ENCODE measurements around the gene TTLL8. TPM values are rescaled to one million over a fixed set of nuclear protein-coding genes. Genes with fewer than 3 reads are reported as not detected.

Gene TTLL8
- total RNA-seq, 2 experiments from 2014 or later = 0.06 to 0.72 TPM

DNA sequence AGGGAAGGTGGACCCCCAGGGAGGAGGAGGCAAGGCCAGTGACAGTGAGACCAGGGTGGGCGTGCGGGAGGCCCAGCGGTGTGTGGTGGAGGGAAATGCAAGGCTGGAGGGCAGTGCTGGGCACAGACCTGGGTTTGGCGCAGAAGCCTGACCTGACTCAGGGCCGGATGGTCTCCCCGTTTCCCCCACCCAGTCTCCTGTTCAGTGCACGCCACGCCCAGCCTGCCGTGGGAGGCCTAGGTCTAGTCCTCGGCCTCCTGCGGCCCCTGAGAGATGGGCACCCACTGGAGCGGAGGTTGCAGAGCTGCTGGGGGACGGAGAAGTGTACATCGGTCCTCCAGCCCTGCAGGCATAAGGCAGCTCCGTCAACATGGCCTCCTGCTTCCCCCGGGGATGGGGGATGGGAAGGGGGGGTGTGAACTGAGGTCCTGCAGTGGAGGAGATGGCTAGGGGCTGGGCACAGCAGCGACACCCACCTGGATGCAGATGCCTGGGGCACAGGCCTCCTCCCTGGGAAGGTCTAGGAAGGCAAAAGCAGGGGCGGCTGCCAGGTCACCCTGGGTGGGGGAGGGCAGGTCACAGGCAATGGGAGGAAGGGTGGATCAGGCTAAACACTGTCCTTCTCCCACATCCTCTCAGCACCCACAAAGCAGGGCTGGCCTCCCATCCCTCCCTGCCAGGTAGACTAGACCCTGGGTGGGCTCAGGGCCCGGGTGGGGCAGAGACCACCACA, 61.4 kb downstream of the TTLL8 start:
- intact Hi-C loops (cut with micrococcal nuclease; ENCODE audit: unreplicated experiment) = no loop called here
- ChIA-PET CTCF (ENCODE audit: unreplicated experiment) (interaction anchor here (0.6 kb wide), 1 partner anchor 71 kb away, joined by 3 read pairs; no protein-coding TSS in a partner anchor), POLR2A (interaction anchor here (0.7 kb wide), 1 partner anchor 608 kb away, joined by 4 read pairs; no protein-coding TSS in a partner anchor)
- no peaks in the 10 kb centered on the region for H3K79me2 ChIP-seq (ENCODE audit: insufficient read depth, low read depth, low read length)
- no peak overlapping the region for H3K4me3 ChIP-seq (ENCODE audit: low read depth, low read length, poor library complexity, severe bottlenecking)
- no peak overlapping the region for H3K27ac ChIP-seq (ENCODE audit: low read depth, low read length, poor library complexity, severe bottlenecking)
- peaks cover 10% of the 10 kb centered on the region for H3K4me1 ChIP-seq (ENCODE audit: insufficient read depth, low read length, poor library complexity, severe bottlenecking)
- H2AFZ ChIP-seq (ENCODE audit: low read length) = no peak overlapping the region
- H3K36me3 ChIP-seq (ENCODE audit: insufficient read depth, low read length) = no peaks in the 10 kb centered on the region
- no peak overlapping the region for H3K4me2 ChIP-seq (ENCODE audit: low read length)
- no TSS peak for BruUV-seq (replicated peaks)
- no peaks in the 10 kb centered on the region for H4K20me1 ChIP-seq (ENCODE audit: insufficient read depth, low read length)
- no peaks in the 10 kb centered on the region; the same call in 1 of the 2 replicates for H3K9me3 ChIP-seq (ENCODE audit: low read length)
- TF ChIP-seq EZH2phosphoT487 (IDR thresholded peaks at IDR 0.05; ENCODE audit: borderline replicate concordance, low read depth, low read length) = no peak
- no peaks in the 10 kb centered on the region for H3K9me2 ChIP-seq (ENCODE audit: insufficient read depth, low read length)
- DNase-seq (ENCODE audit: low spot score) = no peak

DNA sequence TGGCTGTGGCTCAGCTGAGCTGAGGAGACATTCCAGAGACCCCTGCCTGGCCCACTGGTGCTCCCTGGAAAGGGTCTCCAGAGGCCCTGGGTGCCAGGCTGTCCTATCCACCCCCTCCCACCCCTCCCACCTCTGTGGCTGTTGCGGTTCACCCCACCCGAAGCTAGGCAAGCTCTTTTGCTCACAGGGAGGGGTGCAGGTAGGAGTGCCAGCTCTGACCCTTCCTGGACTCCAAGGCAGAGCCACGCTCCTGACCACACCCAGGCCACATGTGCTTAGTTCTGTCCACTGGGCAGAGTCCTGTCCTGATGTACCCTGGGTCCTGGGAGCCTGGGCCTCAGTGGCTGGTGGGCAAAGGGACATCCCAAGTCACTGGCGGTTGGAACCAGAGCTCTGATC, 62.0 kb downstream of the TTLL8 start:
- BruUV-seq (replicated peaks) = no TSS peak
- ChIA-PET CTCF (ENCODE audit: unreplicated experiment) (interaction anchor here (0.6 kb wide), 1 partner anchor 71 kb away, joined by 3 read pairs; no protein-coding TSS in a partner anchor), POLR2A (interaction anchor here (0.7 kb wide), 1 partner anchor 607 kb away, joined by 4 read pairs; no protein-coding TSS in a partner anchor)
- TF ChIP-seq, protein P1, sequence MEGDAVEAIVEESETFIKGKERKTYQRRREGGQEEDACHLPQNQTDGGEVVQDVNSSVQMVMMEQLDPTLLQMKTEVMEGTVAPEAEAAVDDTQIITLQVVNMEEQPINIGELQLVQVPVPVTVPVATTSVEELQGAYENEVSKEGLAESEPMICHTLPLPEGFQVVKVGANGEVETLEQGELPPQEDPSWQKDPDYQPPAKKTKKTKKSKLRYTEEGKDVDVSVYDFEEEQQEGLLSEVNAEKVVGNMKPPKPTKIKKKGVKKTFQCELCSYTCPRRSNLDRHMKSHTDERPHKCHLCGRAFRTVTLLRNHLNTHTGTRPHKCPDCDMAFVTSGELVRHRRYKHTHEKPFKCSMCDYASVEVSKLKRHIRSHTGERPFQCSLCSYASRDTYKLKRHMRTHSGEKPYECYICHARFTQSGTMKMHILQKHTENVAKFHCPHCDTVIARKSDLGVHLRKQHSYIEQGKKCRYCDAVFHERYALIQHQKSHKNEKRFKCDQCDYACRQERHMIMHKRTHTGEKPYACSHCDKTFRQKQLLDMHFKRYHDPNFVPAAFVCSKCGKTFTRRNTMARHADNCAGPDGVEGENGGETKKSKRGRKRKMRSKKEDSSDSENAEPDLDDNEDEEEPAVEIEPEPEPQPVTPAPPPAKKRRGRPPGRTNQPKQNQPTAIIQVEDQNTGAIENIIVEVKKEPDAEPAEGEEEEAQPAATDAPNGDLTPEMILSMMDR (conservative IDR thresholded peaks at IDR 0.05; ENCODE audit: low read length) = no peak
- TF ChIP-seq EZH2phosphoT487 (IDR thresholded peaks at IDR 0.05; ENCODE audit: borderline replicate concordance, low read depth, low read length) = no peak
- no peaks in the 10 kb centered on the region for H3K36me3 ChIP-seq (ENCODE audit: insufficient read depth, low read length)
- no peaks in the 10 kb centered on the region for H4K20me1 ChIP-seq (ENCODE audit: insufficient read depth, low read length)
- H3K27ac ChIP-seq (ENCODE audit: low read depth, low read length, poor library complexity, severe bottlenecking) = no peak overlapping the region
- H2AFZ ChIP-seq (ENCODE audit: low read length) = no peak overlapping the region
- no peak overlapping the region for H3K4me2 ChIP-seq (ENCODE audit: low read length)
- H3K4me1 ChIP-seq (ENCODE audit: insufficient read depth, low read length, poor library complexity, severe bottlenecking) = peaks cover 10% of the 10 kb centered on the region
- no peak overlapping the region for H3K4me3 ChIP-seq (ENCODE audit: low read depth, low read length, poor library complexity, severe bottlenecking)
- H3K79me2 ChIP-seq (ENCODE audit: insufficient read depth, low read depth, low read length) = no peaks in the 10 kb centered on the region
- intact Hi-C loops (cut with micrococcal nuclease; ENCODE audit: unreplicated experiment) = no loop called here
- H3K9me3 ChIP-seq (ENCODE audit: low read length) = peaks cover 5% of the 10 kb centered on the region
- no peak for DNase-seq (ENCODE audit: low spot score)
- no peaks in the 10 kb centered on the region for H3K9me2 ChIP-seq (ENCODE audit: insufficient read depth, low read length)

DNA sequence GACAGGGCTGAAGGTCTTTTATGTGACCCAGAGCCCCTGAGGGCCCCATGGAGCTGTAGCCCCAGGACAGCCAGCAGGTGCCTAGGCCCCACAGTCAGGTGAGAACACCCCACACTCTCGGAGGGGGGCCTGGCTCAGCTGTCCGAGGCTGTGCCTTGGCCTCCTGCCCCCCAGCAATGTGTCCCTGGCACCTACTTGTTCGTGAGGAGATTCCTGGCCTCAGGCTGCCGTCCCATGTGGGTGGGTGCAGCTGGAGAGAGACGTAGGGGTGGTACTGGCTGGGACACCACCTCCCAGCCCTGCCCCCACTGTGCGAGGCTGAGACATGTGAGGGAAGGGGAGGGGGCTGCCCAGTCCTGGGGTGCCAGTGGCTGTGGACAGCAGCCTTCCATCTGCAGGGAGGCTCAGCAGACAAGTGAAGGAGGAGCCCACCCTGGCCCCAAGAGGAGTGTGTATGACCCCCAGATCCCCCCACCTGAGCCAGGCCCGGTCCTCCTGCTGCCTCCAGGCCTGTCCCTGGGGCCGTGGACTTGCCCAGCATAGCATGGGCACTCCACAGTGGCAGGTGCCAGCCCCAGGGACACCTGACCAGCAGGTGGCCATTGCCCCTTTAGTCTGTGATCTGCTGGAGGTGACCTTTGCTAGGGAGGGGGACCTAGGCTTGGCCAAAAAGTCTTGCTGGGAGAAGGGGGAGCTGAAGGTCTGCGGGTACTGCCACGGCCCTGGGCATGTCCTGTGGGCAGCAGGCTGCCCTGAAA, 62.6 kb downstream of the TTLL8 start:
- H3K4me2 ChIP-seq (ENCODE audit: low read length) = no peak overlapping the region
- no peaks in the 10 kb centered on the region for H3K9me2 ChIP-seq (ENCODE audit: insufficient read depth, low read length)
- H3K4me3 ChIP-seq (ENCODE audit: low read depth, low read length, poor library complexity, severe bottlenecking) = no peak overlapping the region
- CTCF ChIA-PET (ENCODE audit: unreplicated experiment) = no interaction called here
- no peaks in the 10 kb centered on the region for H4K20me1 ChIP-seq (ENCODE audit: insufficient read depth, low read length)
- POLR2A ChIA-PET = interaction anchor here (0.7 kb wide), 1 partner anchor 607 kb away, joined by 4 read pairs; no protein-coding TSS in a partner anchor
- no peaks in the 10 kb centered on the region for H3K36me3 ChIP-seq (ENCODE audit: insufficient read depth, low read length)
- DNase-seq (ENCODE audit: low spot score) = no peak
- BruUV-seq (replicated peaks) = no TSS peak
- peaks cover 9% of the 10 kb centered on the region for H3K9me3 ChIP-seq (ENCODE audit: low read length)
- TF ChIP-seq EZH2phosphoT487 (IDR thresholded peaks at IDR 0.05; ENCODE audit: borderline replicate concordance, low read depth, low read length) = no peak
- TF ChIP-seq, protein P1 (conservative IDR thresholded peaks at IDR 0.05; ENCODE audit: low read length) = no peak
- intact Hi-C loops (cut with micrococcal nuclease; ENCODE audit: unreplicated experiment) = no loop called here
- no peak overlapping the region for H2AFZ ChIP-seq (ENCODE audit: low read length)
- H3K4me1 ChIP-seq (ENCODE audit: insufficient read depth, low read length, poor library complexity, severe bottlenecking) = peaks cover 10% of the 10 kb centered on the region
- H3K79me2 ChIP-seq (ENCODE audit: insufficient read depth, low read depth, low read length) = no peaks in the 10 kb centered on the region
- H3K27ac ChIP-seq (ENCODE audit: low read depth, low read length, poor library complexity, severe bottlenecking) = no peak overlapping the region
